ENCODE results near the gene PPM1J. TPM values are rescaled to one million over a fixed set of nuclear protein-coding genes. Genes with fewer than 3 reads are reported as not detected.

PPM1J gene
- total and polyA plus RNA-seq, 2 of the 8 experiments (the other 6 are each of a cell fraction or from before 2014, with no cell fraction given): 19.4 to 31.6 TPM

DNA sequence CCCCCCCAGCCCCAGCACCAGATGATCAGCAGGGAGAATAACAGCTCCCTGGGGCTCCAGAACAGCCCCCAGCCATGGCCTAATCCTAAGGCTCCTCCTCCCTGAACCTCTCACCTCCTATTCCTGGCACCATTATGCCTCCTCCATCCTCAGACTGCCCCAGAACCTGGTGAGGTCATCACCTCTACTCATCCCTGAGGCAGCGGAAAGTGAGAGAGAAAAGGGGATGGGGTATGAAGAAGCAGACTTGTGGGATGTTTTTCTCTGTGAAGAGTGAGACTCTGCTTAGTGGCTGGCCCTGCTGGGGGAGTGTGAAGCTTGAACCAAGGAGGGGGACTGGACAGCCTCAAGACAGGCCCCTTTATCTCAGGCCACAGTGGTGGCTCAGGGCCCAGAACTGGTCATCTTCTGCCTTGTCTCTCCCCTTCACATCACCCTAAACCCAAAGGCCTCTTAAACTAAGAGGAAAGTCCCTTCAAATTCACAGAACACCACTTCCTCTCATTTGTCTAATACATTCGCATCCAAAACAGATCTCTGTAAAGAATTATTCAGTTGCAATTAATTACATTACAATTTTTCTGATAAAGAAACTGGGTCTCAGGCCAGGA, 2.2 kb upstream of the PPM1J start (continued):
- TF ChIP-seq, protein P1, sequence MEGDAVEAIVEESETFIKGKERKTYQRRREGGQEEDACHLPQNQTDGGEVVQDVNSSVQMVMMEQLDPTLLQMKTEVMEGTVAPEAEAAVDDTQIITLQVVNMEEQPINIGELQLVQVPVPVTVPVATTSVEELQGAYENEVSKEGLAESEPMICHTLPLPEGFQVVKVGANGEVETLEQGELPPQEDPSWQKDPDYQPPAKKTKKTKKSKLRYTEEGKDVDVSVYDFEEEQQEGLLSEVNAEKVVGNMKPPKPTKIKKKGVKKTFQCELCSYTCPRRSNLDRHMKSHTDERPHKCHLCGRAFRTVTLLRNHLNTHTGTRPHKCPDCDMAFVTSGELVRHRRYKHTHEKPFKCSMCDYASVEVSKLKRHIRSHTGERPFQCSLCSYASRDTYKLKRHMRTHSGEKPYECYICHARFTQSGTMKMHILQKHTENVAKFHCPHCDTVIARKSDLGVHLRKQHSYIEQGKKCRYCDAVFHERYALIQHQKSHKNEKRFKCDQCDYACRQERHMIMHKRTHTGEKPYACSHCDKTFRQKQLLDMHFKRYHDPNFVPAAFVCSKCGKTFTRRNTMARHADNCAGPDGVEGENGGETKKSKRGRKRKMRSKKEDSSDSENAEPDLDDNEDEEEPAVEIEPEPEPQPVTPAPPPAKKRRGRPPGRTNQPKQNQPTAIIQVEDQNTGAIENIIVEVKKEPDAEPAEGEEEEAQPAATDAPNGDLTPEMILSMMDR (IDR thresholded peaks at IDR 0.05; ENCODE audit: control extremely low read depth in 1 of 3, insufficient read depth in 1 of 3, low read depth in 1 of 3, low read length in 3 of 3): no peak
- no peak for TF ChIP-seq CBX5 (IDR thresholded peaks at IDR 0.05; ENCODE audit: low read depth, low read length)
- TF ChIP-seq TAF7 (optimal IDR thresholded peaks at IDR 0.05; ENCODE audit: borderline replicate concordance, low read depth, low read length): no peak

Measured in H1 (cell line).